Mesenchymal stem cell (in vitro differentiated cells and primary cell): ENCODE results near the gene ANO7.
A peak's percentile ranks its signal among the peaks of the same experiment; 100 is the strongest.

Experiments
- DNase-seq: peaks from one replicate; pipeline ENCODE4 v3.0.0-alpha.2; 2013
- H2AFZ ChIP-seq: one replicate; pipeline ENCODE4 v1.6.1; 2013; ENCODE audit warnings: low read depth, mild to moderate bottlenecking, control low read depth, inconsistent platforms, low read length, moderate library complexity
- H2AK5ac ChIP-seq: 2 replicates; pipeline ENCODE4 v1.6.1; 2013; ENCODE audit warnings: low read length, moderate library complexity, mild to moderate bottlenecking, inconsistent platforms; ENCODE audit not compliant: severe bottlenecking
- H2BK120ac ChIP-seq: one replicate; pipeline ENCODE4 v1.6.1; 2013; ENCODE audit warnings: low read depth, mild to moderate bottlenecking, inconsistent platforms, low read length, moderate library complexity
- H2BK12ac ChIP-seq, 2 experiments: one replicate each; pipeline ENCODE4 v1.6.1; 2013; ENCODE audit warnings: inconsistent platforms in 2 of 2, low read length in 2 of 2, mild to moderate bottlenecking in 2 of 2, moderate library complexity in 2 of 2, control low read depth in 1 of 2
- H2BK15ac ChIP-seq: one replicate; pipeline ENCODE4 v1.6.1; 2013; ENCODE audit warnings: mild to moderate bottlenecking, low read depth, inconsistent platforms; ENCODE audit not compliant: poor library complexity, severe bottlenecking
- H2BK5ac ChIP-seq: 2 replicates; pipeline ENCODE4 v1.6.1; 2013; ENCODE audit warnings: low read depth, mild to moderate bottlenecking, low read length, control low read depth, inconsistent platforms; ENCODE audit not compliant: poor library complexity, severe bottlenecking
- H3K14ac ChIP-seq, 2 experiments: one replicate each; pipeline ENCODE4 v1.6.1; 2013; ENCODE audit warnings: inconsistent platforms in 2 of 2, low read length in 2 of 2, control low read depth in 1 of 2, mild to moderate bottlenecking in 1 of 2, moderate library complexity in 1 of 2
- H3K18ac ChIP-seq, 2 experiments: one replicate each; pipeline ENCODE4 v1.6.1; 2013; ENCODE audit warnings: inconsistent platforms in 2 of 2, low read length in 2 of 2, control low read depth in 1 of 2, low read depth in 1 of 2, mild to moderate bottlenecking in 1 of 2
- H3K23ac ChIP-seq, 2 experiments: one replicate each; pipeline ENCODE4 v1.6.1; 2013; ENCODE audit warnings: inconsistent platforms in 2 of 2, low read length in 2 of 2, mild to moderate bottlenecking in 2 of 2, moderate library complexity in 2 of 2, control low read depth in 1 of 2
- H3K27ac ChIP-seq: 2 replicates; pipeline ENCODE4 v1.5.1; 2013; ENCODE audit warnings: mild to moderate bottlenecking, moderate library complexity, low read length, control low read depth, inconsistent platforms; ENCODE audit not compliant: poor library complexity, severe bottlenecking
- H3K27me3 ChIP-seq, 2 experiments: 2 replicates each; pipeline versions ENCODE4 v1.6.1 to v1.7.0; 2013; ENCODE audit warnings: low read length in 2 of 2, mild to moderate bottlenecking in 2 of 2, moderate library complexity in 2 of 2, control low read depth in 1 of 2, inconsistent platforms in 1 of 2; ENCODE audit not compliant: control insufficient read depth in 1 of 2, insufficient read depth in 1 of 2
- H3K36me3 ChIP-seq, 2 experiments: 2 replicates each; pipeline versions ENCODE4 v1.6.1 to v1.7.0; 2013; ENCODE audit warnings: low read length in 2 of 2, control low read depth in 1 of 2, inconsistent platforms in 1 of 2, low read depth in 1 of 2, mild to moderate bottlenecking in 1 of 2; ENCODE audit not compliant: insufficient read depth in 2 of 2, control insufficient read depth in 1 of 2
- H3K4ac ChIP-seq, 2 experiments: one replicate each; pipeline ENCODE4 v1.6.1; 2013; ENCODE audit warnings: inconsistent platforms in 2 of 2, low read length in 2 of 2, mild to moderate bottlenecking in 2 of 2, moderate library complexity in 2 of 2, control low read depth in 1 of 2, low read depth in 1 of 2
- H3K4me1 ChIP-seq: 2 replicates; pipeline ENCODE4 v1.6.1; 2013; ENCODE audit warnings: low read depth, low read length, control low read depth; ENCODE audit not compliant: control insufficient read depth, insufficient read depth
- H3K4me2 ChIP-seq: 2 replicates; pipeline ENCODE4 v1.6.1; 2013; ENCODE audit warnings: low read length, mild to moderate bottlenecking, inconsistent platforms; ENCODE audit not compliant: poor library complexity, severe bottlenecking
- H3K4me3 ChIP-seq, 2 experiments: 2 replicates each; pipeline versions ENCODE4 v1.5.1 to v1.7.0; 2013; ENCODE audit warnings: low read length in 2 of 2, mild to moderate bottlenecking in 2 of 2, control low read depth in 1 of 2, low read depth in 1 of 2; ENCODE audit not compliant: insufficient read depth in 1 of 2
- H3K79me1 ChIP-seq: replicated peaks from 2 replicates; pipeline ENCODE4 v1.6.1; 2013; ENCODE audit warnings: mild to moderate bottlenecking, control low read depth, low read length, inconsistent platforms; ENCODE audit not compliant: poor library complexity, severe bottlenecking
- H3K9ac ChIP-seq: 2 replicates; pipeline ENCODE4 v1.7.0; 2013; ENCODE audit warnings: mild to moderate bottlenecking, low read length, moderate library complexity
- H3K9me3 ChIP-seq: 2 replicates; pipeline ENCODE4 v1.7.0; 2013; ENCODE audit warnings: mild to moderate bottlenecking, low read length; ENCODE audit not compliant: control insufficient read depth
- H4K8ac ChIP-seq: one replicate; pipeline ENCODE4 v1.6.1; 2013; ENCODE audit warnings: inconsistent platforms, mild to moderate bottlenecking, low read length, moderate library complexity
- H4K91ac ChIP-seq: one replicate; pipeline ENCODE4 v1.6.1; 2013; ENCODE audit warnings: mild to moderate bottlenecking, low read length, inconsistent platforms
- WGBS: methylation state at CpG from one replicate; pipeline ENCODE4 v1.1.7; 2013; ENCODE audit warnings: mixed read lengths; 5-methylcytosine and 5-hydroxymethylcytosine counted together

ANO7 gene

GRCh38 chr2:241226723-241227572 lies 38.5 kb downstream of the ANO7 start:
- Histone ChIP-seq H2AFZ (no peak overlapping the region), H4K8ac (no peak overlapping the region), H3K4me2 (no peak overlapping the region), H2BK12ac (no peak overlapping the region), H3K27ac (no peak overlapping the region), H3K18ac (no peak overlapping the region), H3K4me3 (no peak overlapping the region), H4K91ac (no peak overlapping the region), H3K9ac (no peak overlapping the region), H2BK5ac (no peak overlapping the region), H2BK120ac (no peak overlapping the region), H2BK15ac (no peak overlapping the region), H3K14ac (no peak overlapping the region), H3K23ac (no peak overlapping the region), H3K79me1 (peaks cover 22% of the 10 kb centered on the region), H3K9me3 (no peaks in the 10 kb centered on the region), H3K36me3 (peaks cover 69 to 84% of the 10 kb centered on the region in 2 experiments), H3K27me3 (no peaks in the 10 kb centered on the region), H3K4ac (no peak overlapping the region), H2AK5ac (no peak overlapping the region), H3K4me1 (peaks cover 20% of the 10 kb centered on the region)
- 92% methylated on average over 19 of the region's 19 CpGs for WGBS
- no peak for DNase-seq

- Histone ChIP-seq H3K4ac (no peak overlapping the region), H2BK15ac (no peak overlapping the region), H3K23ac (no peak overlapping the region), H2BK12ac (no peak overlapping the region), H3K18ac (no peak overlapping the region), H3K14ac (no peak overlapping the region), H3K9ac (no peak overlapping the region), H2BK5ac (no peak overlapping the region), H3K4me3 (no peak overlapping the region), H4K8ac (no peak overlapping the region), H2AFZ (no peak overlapping the region), H3K27ac (no peak overlapping the region), H3K27me3 (no peaks in the 10 kb centered on the region), H3K4me2 (no peak overlapping the region), H3K79me1 (peaks cover 23% of the 10 kb centered on the region), H3K9me3 (no peaks in the 10 kb centered on the region), H2AK5ac (no peak overlapping the region), H3K36me3 (peaks cover 75 to 90% of the 10 kb centered on the region in 2 experiments), H4K91ac (no peak overlapping the region), H2BK120ac (no peak overlapping the region), H3K4me1 (peaks cover 20% of the 10 kb centered on the region)
- WGBS, result 90% methylated on average over 8 of the region's 8 CpGs
- DNase-seq, result no peak
Observed at GRCh38 chr2:241227594-241227993, 39.1 kb downstream of the ANO7 start.

GRCh38 chr2:241228081-241228859 lies 39.8 kb downstream of the ANO7 start:
- 91% methylated on average over 24 of the region's 26 CpGs for WGBS
- DNase-seq, result no peak
- H2AFZ ChIP-seq, result no peak overlapping the region
- no peak overlapping the region for H3K4ac ChIP-seq
- H3K23ac ChIP-seq, result no peak overlapping the region
- H3K27me3 ChIP-seq, result no peaks in the 10 kb centered on the region
- no peak overlapping the region for H2AK5ac ChIP-seq
- H3K14ac ChIP-seq, result no peak overlapping the region
- H3K4me2 ChIP-seq, result no peak overlapping the region
- H3K9me3 ChIP-seq, result no peaks in the 10 kb centered on the region
- H3K9ac ChIP-seq, result no peak overlapping the region
- H2BK12ac ChIP-seq, result no peak overlapping the region
- H3K4me1 ChIP-seq, result peaks cover 21% of the 10 kb centered on the region
- no peak overlapping the region for H3K27ac ChIP-seq
- peaks cover 27% of the 10 kb centered on the region for H3K79me1 ChIP-seq
- no peak overlapping the region for H3K18ac ChIP-seq
- no peak overlapping the region for H3K4me3 ChIP-seq
- H4K8ac ChIP-seq, result no peak overlapping the region
- H2BK5ac ChIP-seq, result no peak overlapping the region
- no peak overlapping the region for H2BK15ac ChIP-seq
- H3K36me3 ChIP-seq, result peaks cover 82 to 94% of the 10 kb centered on the region in 2 experiments
- no peak overlapping the region for H2BK120ac ChIP-seq
- peak overlapping the region; percentile 5 for H4K91ac ChIP-seq

GRCh38 chr2:241228860-241229516 lies 40.5 kb downstream of the ANO7 start:
- DNase-seq, result no peak
- no peak overlapping the region for H3K18ac ChIP-seq
- H2BK12ac ChIP-seq, result no peak overlapping the region
- no peak overlapping the region for H2BK120ac ChIP-seq
- H2AFZ ChIP-seq, result no peak overlapping the region
- WGBS, result 69% methylated on average over 19 of the region's 20 CpGs
- no peak overlapping the region for H3K4me2 ChIP-seq
- H3K23ac ChIP-seq, result no peak overlapping the region
- peaks cover 15% of the 10 kb centered on the region for H3K4me1 ChIP-seq
- H3K27me3 ChIP-seq, result no peaks in the 10 kb centered on the region
- H3K36me3 ChIP-seq, result peaks cover 89 to 99% of the 10 kb centered on the region in 2 experiments
- no peak overlapping the region for H2BK5ac ChIP-seq
- no peak overlapping the region for H4K91ac ChIP-seq
- no peak overlapping the region for H3K4ac ChIP-seq
- H3K9ac ChIP-seq, result no peak overlapping the region
- no peak overlapping the region for H3K27ac ChIP-seq
- H3K4me3 ChIP-seq, result no peak overlapping the region
- H2AK5ac ChIP-seq, result no peak overlapping the region
- no peak overlapping the region for H4K8ac ChIP-seq
- H3K9me3 ChIP-seq, result no peaks in the 10 kb centered on the region
- H2BK15ac ChIP-seq, result no peak overlapping the region
- peaks cover 31% of the 10 kb centered on the region for H3K79me1 ChIP-seq
- no peak overlapping the region for H3K14ac ChIP-seq
